Spleen (tissue), 11 donors: ENCODE data around the gene TOB2. TPM values are rescaled to one million over a fixed set of nuclear protein-coding genes. Genes with fewer than 3 reads are reported as not detected.
"Not testable (repeated sequence)": the region's sequence is repeated elsewhere in the genome, so short reads cannot be mapped to it uniquely, and the experiment has no call there.

Source experiments
- DNase-seq: peaks from one replicate; pipeline ENCODE4 v3.0.0-alpha.2; 2020
- H3K27ac ChIP-seq, 8 donors: fragments of 200-600 bp; sonication (generic) in 7 of 8; 1 replicate in 4 of 8; 2 replicates in 4 of 8; pipeline versions ENCODE4 v1.5.0 to v1.8.0; 2016 to 2021; ENCODE audit warnings: inconsistent platforms in 4 of 8, mild to moderate bottlenecking in 4 of 8, moderate library complexity in 1 of 8
- H3K27me3 ChIP-seq, 7 donors: fragments of 200-600 bp; sonication (generic) in 6 of 7; replicated peaks in 1 of 7; 1 replicate in 4 of 7; 2 replicates in 3 of 7; pipeline versions ENCODE4 v1.5.0 to v1.8.0; 2016 to 2021; ENCODE audit warnings: inconsistent platforms in 3 of 7, mild to moderate bottlenecking in 1 of 7
- H3K36me3 ChIP-seq, 6 donors: fragments of 200-600 bp; sonication (generic) in 5 of 6; 1 replicate in 4 of 6; 2 replicates in 2 of 6; pipeline versions ENCODE4 v1.5.0 to v1.8.0; 2016 to 2021; ENCODE audit warnings: inconsistent platforms in 2 of 6
- H3K4me1 ChIP-seq, 6 donors: fragments of 200-600 bp; sonication (generic) in 5 of 6; 1 replicate in 3 of 6; 2 replicates in 3 of 6; pipeline versions ENCODE4 v1.5.0 to v1.8.0; 2016 to 2021; ENCODE audit warnings: inconsistent platforms in 3 of 6
- H3K4me3 ChIP-seq, 8 donors: fragments of 200-600 bp; sonication (generic) in 7 of 8; 1 replicate in 4 of 8; 2 replicates in 4 of 8; pipeline versions ENCODE4 v1.5.0 to v1.8.0; 2016 to 2021; ENCODE audit warnings: inconsistent platforms in 4 of 8, mild to moderate bottlenecking in 4 of 8, moderate library complexity in 2 of 8
- H3K9me3 ChIP-seq, 8 donors: fragments of 200-600 bp; sonication (generic) in 7 of 8; 1 replicate in 4 of 8; 2 replicates in 4 of 8; pipeline versions ENCODE4 v1.5.0 to v1.8.0; 2016 to 2021; ENCODE audit warnings: inconsistent platforms in 4 of 8
- CTCF ChIP-seq, 11 experiments: fragments of 200-600 bp in 7 of 11; fragments of 450-650 bp in 4 of 11; sonication (generic) in 4 of 11; IDR thresholded peaks in 8 of 11; conservative IDR thresholded peaks in 3 of 11; 1 replicate in 7 of 11; 2 replicates in 4 of 11; pipeline versions ENCODE4 v1.4.0 to v1.8.0; 2016 to 2021; ENCODE audit warnings: antibody characterized with exemption in 11 of 11, inconsistent platforms in 4 of 11, mild to moderate bottlenecking in 1 of 11
- POLR2A ChIP-seq, 3 donors: fragments of 450-650 bp; IDR thresholded peaks; one replicate each; pipeline ENCODE4 v1.5.1; 2017; ENCODE audit warnings: antibody characterized with exemption in 3 of 3, mild to moderate bottlenecking in 1 of 3
- POLR2AphosphoS5 ChIP-seq, 3 donors: sonication (generic); formaldehyde crosslinking; IDR thresholded peaks; one replicate each; pipeline ENCODE4 v1.5.1; 2017; ENCODE audit warnings: antibody characterized with exemption in 3 of 3
- WGBS, 5 donors: extraction: QIAGEN DNeasy Blood & Tissue Kit in 3 of 5; methylation state at CpG; one replicate each; pipeline versions ENCODE4 v1.1.5 to v1.1.7; 2013 to 2018; 5-methylcytosine and 5-hydroxymethylcytosine counted together
- intact Hi-C: fragments of 100-400 bp; cut with DNase I; formaldehyde crosslinking; loops from one replicate; pipeline ENCODE4 v1.15.0; 2023; ENCODE audit warnings: low total_unique reads
- polyA plus RNA-seq, 3 donors: library from polyadenylated mRNA; stranded (reverse); fragments of 200-250 nt; gene quantifications; one replicate each; pipeline ENCODE4 v1.2.1, GENCODE V29; 2013
- total RNA-seq, 7 donors: library from RNA; depleted of rRNA in 3 of 7; stranded (reverse); fragments of >200 nt in 3 of 7; fragmentation: NEBNext Ultra II Directional in 4 of 7; extraction: Animal tissue kit (Norgen Biotek cat#: 25700) in 4 of 7; gene quantifications; one replicate each; pipeline versions ENCODE4 v1.1.0 to v1.2.1, GENCODE V29; 2016 to 2021
- donor health status: healthy with polysubstance abuse.
- donor health status: DM: no; HTN: no; CAD: no; lungs with moderate emphysema.
- donor health status: DM: no; HTN: no; CAD: no.
- donor health status: Bipolar disorder and iron deficiency.
- donor health status: healthy.
- donor health status: DM: no; HTN: no; CAD: no.
- donor health status: DM: yes; HTN: yes; CAD: no.

The TOB2 gene
- total and polyA plus RNA-seq, 10 donors = 7.5 to 52.4 (median 42.3) TPM

- no peaks in the 10 kb centered on the region for H3K36me3 ChIP-seq
- DNase-seq = no peak
- peaks cover 8 to 40% (median 27%) of the 10 kb centered on the region in 6 donors for H3K4me1 ChIP-seq
- no peak overlapping the region for H3K4me3 ChIP-seq
- H3K9me3 ChIP-seq = no peaks in the 10 kb centered on the region
- intact Hi-C loops = no loop called here
- H3K27ac ChIP-seq = no peak overlapping the region
- no peaks in the 10 kb centered on the region for H3K27me3 ChIP-seq
- no peak for TF ChIP-seq POLR2A (IDR thresholded peaks at IDR 0.05)
- no peak for TF ChIP-seq POLR2AphosphoS5 (IDR thresholded peaks at IDR 0.05)
- TF ChIP-seq CTCF (IDR thresholded peaks at IDR 0.05 in 8 of 11, conservative IDR thresholded peaks at IDR 0.05 in 3 of 11) = no peak
Observed at GRCh38 chr22:41406410-41406809, 40.2 kb downstream of the TOB2 start.

- 54 to 71% (median 63%) methylated on average over 7 to 8 of the region's 8 CpGs for WGBS, 5 donors
- Histone ChIP-seq H3K27me3 (no peaks in the 10 kb centered on the region), H3K4me3 (no peak overlapping the region), H3K27ac (no peak overlapping the region), H3K4me1 (peaks cover 8 to 32% (median 20%) of the 10 kb centered on the region in 6 donors), H3K9me3 (no peaks in the 10 kb centered on the region), H3K36me3 (no peaks in the 10 kb centered on the region)
- DNase-seq = peak; percentile 77
- no peak for TF ChIP-seq POLR2AphosphoS5 (IDR thresholded peaks at IDR 0.05)
- TF ChIP-seq CTCF (IDR thresholded peaks at IDR 0.05 in 8 of 11, conservative IDR thresholded peaks at IDR 0.05 in 3 of 11) = no peak
- no peak for TF ChIP-seq POLR2A (IDR thresholded peaks at IDR 0.05)
- intact Hi-C loops = no loop called here
Observed at GRCh38 chr22:41405588-41405987, 41.0 kb downstream of the TOB2 start.

- H3K36me3 ChIP-seq = peaks cover 0 to 9% (median 0%) of the 10 kb centered on the region in 6 donors
- peak; percentile 95 for DNase-seq
- no peaks in the 10 kb centered on the region for H3K9me3 ChIP-seq
- H3K4me1 ChIP-seq = peaks cover 8 to 26% (median 18%) of the 10 kb centered on the region in 6 donors
- peak overlapping the region in 2 of 8 donors; percentile 1 to 52 for H3K27ac ChIP-seq
- intact Hi-C loops = loop anchor here (5.0 kb wide), 1 partner anchor 114 kb away; no protein-coding TSS in a partner anchor
- no peaks in the 10 kb centered on the region for H3K27me3 ChIP-seq
- peak overlapping the region in 1 of 8 donors; percentile 35 for H3K4me3 ChIP-seq
- 18 to 22% (median 20%) methylated on average over 13 to 18 of the region's 18 CpGs for WGBS, 5 donors
- no peak for TF ChIP-seq POLR2A (IDR thresholded peaks at IDR 0.05)
- peak; percentile 93 to 99 (median 96) for TF ChIP-seq CTCF (IDR thresholded peaks at IDR 0.05 in 8 of 11, conservative IDR thresholded peaks at IDR 0.05 in 3 of 11)
- peak; percentile 87 to 90 (median 89) for TF ChIP-seq POLR2AphosphoS5 (IDR thresholded peaks at IDR 0.05)
Observed at GRCh38 chr22:41403532-41404318, 42.9 kb downstream of the TOB2 start.

DNA sequence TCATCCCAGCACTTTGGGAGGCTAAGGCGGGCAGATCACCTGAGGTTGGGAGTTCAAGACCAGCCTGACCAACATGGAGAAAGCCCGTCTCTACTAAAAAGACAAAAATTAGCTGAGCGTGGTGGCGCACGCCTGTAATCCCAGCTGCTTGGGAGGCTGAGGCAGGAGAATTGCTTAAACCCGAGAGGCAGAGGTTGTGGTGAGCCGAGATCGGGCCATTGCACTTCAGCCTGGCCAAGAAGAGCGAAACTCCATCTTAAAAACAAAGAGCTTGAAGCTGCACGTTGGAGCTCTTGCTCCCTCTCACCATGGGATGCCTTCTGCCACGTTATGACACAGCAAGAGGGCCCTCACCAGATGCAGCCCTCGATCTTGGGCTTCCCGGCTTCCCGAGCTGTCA lies 43.8 kb downstream of the TOB2 start:
- DNase-seq = not testable (repeated sequence)

More for the DNA sequence above, 43.8 kb downstream of the TOB2 start:
- peaks cover 0 to 18% (median 2%) of the 10 kb centered on the region in 6 donors for H3K36me3 ChIP-seq
- intact Hi-C loops = loop anchor here (5.0 kb wide), 1 partner anchor 114 kb away; no protein-coding TSS in a partner anchor
- not testable (repeated sequence) for H3K27ac ChIP-seq, H3K27me3 ChIP-seq, H3K9me3 ChIP-seq, H3K4me3 ChIP-seq
- H3K4me1 ChIP-seq = peaks cover 8 to 26% (median 18%) of the 10 kb centered on the region in 6 donors
- whole genome bisulfite sequencing, 5 donors = 89 to 94% (median 92%) methylated on average over 14 of the region's 14 CpGs
